T-cell (primary cell): ENCODE measurements around the gene KCNT1. TPM values are rescaled to one million over a fixed set of nuclear protein-coding genes. Genes with fewer than 3 reads are reported as not detected.

ENCODE experiments used
- ATAC-seq, 4 experiments: fragments of 200-7000 bp in 3 of 4; fragments of 150-1000 bp in 1 of 4; cut with Tn5 transposase; replicated peaks in 1 of 4; 1 replicate in 3 of 4; 2 replicates in 1 of 4; pipeline ENCODE4 v1.10.0; 2021; ENCODE audit warnings: moderate library complexity in 3 of 4, mild to moderate bottlenecking in 2 of 4, moderate number of reproducible peaks in 1 of 4
- CTCF ChIA-PET, 2 donors: fragments of 300-600 bp; sonication (Branson Sonifier 250); formaldehyde crosslinking; loops; one replicate each; lab custom pipeline; 2022; ENCODE audit warnings: antibody characterized with exemption in 2 of 2; lab: Charles Lee
- POLR2A ChIA-PET, 2 donors: fragments of 300-600 bp; sonication (Branson Sonifier 250); formaldehyde crosslinking; loops; one replicate each; lab custom pipeline; 2022; ENCODE audit warnings: antibody characterized with exemption in 2 of 2; lab: Charles Lee
- DNase-seq, 35 experiments: peaks; one replicate each; pipeline versions ENCODE4 v3.0.0 to v3.0.0-alpha.2; 2013 to 2023
- H3K27ac ChIP-seq: one replicate; pipeline ENCODE4 v1.5.1; 2013; ENCODE audit warnings: low read length
- H3K27me3 ChIP-seq, 2 experiments: replicated peaks in 1 of 2; 1 replicate in 1 of 2; 2 replicates in 1 of 2; pipeline versions ENCODE4 v1.6.1 to v1.7.0; 2013; ENCODE audit warnings: low read length in 1 of 2, mixed read lengths in 1 of 2; ENCODE audit not compliant: control insufficient read depth in 2 of 2, insufficient read depth in 2 of 2; ENCODE audit errors: extremely low read depth in 1 of 2
- H3K36me3 ChIP-seq, 2 donors: 1 replicate in 1 of 2; 2 replicates in 1 of 2; pipeline versions ENCODE4 v1.6.1 to v1.7.0; 2013; ENCODE audit warnings: low read length in 1 of 2; ENCODE audit not compliant: control insufficient read depth in 2 of 2, insufficient read depth in 1 of 2; ENCODE audit errors: extremely low read depth in 1 of 2
- H3K4me1 ChIP-seq, 2 experiments: 1 replicate in 1 of 2; 2 replicates in 1 of 2; pipeline versions ENCODE4 v1.6.1 to v1.7.0; 2013; ENCODE audit warnings: low read length in 2 of 2, mixed read lengths in 1 of 2; ENCODE audit not compliant: insufficient read depth in 2 of 2, control insufficient read depth in 1 of 2; ENCODE audit errors: extremely low read depth in 1 of 2
- H3K4me3 ChIP-seq, 2 donors: 1 replicate in 1 of 2; 2 replicates in 1 of 2; pipeline versions ENCODE4 v1.5.1 to v1.7.0; 2013; ENCODE audit warnings: mild to moderate bottlenecking in 2 of 2, low read length in 1 of 2, moderate library complexity in 1 of 2; ENCODE audit not compliant: control insufficient read depth in 1 of 2; ENCODE audit errors: extremely low read depth in 1 of 2
- H3K9me3 ChIP-seq: 2 replicates; pipeline ENCODE4 v1.7.0; 2013
- H3K27ac Mint-ChIP-seq, 2 donors: one replicate each; pipeline ENCODE4 v1.8.0; 2020 to 2021; ENCODE audit warnings: mild to moderate bottlenecking in 2 of 2, mixed read lengths in 2 of 2
- H3K27me3 Mint-ChIP-seq, 2 donors: one replicate each; pipeline ENCODE4 v1.8.0; 2021 to 2022; ENCODE audit warnings: mixed read lengths in 2 of 2
- H3K36me3 Mint-ChIP-seq: one replicate; pipeline ENCODE4 v1.8.0; 2021; ENCODE audit warnings: mixed read lengths
- H3K4me1 Mint-ChIP-seq, 3 donors: one replicate each; pipeline ENCODE4 v1.8.0; 2020 to 2022; ENCODE audit warnings: mixed read lengths in 3 of 3, mild to moderate bottlenecking in 1 of 3
- H3K4me3 Mint-ChIP-seq, 3 donors: one replicate each; pipeline ENCODE4 v1.8.0; 2020 to 2022; ENCODE audit warnings: mild to moderate bottlenecking in 3 of 3, mixed read lengths in 3 of 3, moderate library complexity in 3 of 3
- H3K9me3 Mint-ChIP-seq, 3 donors: one replicate each; pipeline ENCODE4 v1.8.0; 2020 to 2022; ENCODE audit warnings: mixed read lengths in 3 of 3
- WGBS: methylation state at CpG from one replicate; pipeline ENCODE4 v1.1.5; 2013; ENCODE audit warnings: missing lambda C conversion rate; ENCODE audit not compliant: insufficient coverage; 5-methylcytosine and 5-hydroxymethylcytosine counted together
- total RNA-seq, 35 experiments: library from RNA in 6 of 35; stranded (reverse) in 6 of 35; fragments of 120-200 nt in 1 of 35; gene quantifications; one replicate each; pipeline versions ENCODE4 v1.2.1 to v1.2.4 and lab custom pipeline; 2013 to 2026

KCNT1 gene
- total RNA-seq, 5 donors from 2014 or later (not counting 1 experiment from before 2014, with no cell fraction given): 0.07 to 0.54 (median 0.16) TPM; not detected in 2

GRCh38 chr9:135795391-135795790 lies 93.4 kb downstream of the KCNT1 start:
- no peak overlapping the region for H3K4me3 Mint-ChIP-seq
- no peak overlapping the region for H3K27ac ChIP-seq
- H3K27me3 ChIP-seq: peaks cover 0 to 14% of the 10 kb centered on the region in 2 experiments
- H3K36me3 ChIP-seq: no peaks in the 10 kb centered on the region
- no peaks in the 10 kb centered on the region for H3K9me3 Mint-ChIP-seq
- H3K4me1 Mint-ChIP-seq: no peaks in the 10 kb centered on the region
- no peak overlapping the region for H3K4me3 ChIP-seq
- no peak for DNase-seq
- H3K27me3 Mint-ChIP-seq: peaks cover 0 to 1% of the 10 kb centered on the region in 2 donors
- POLR2A ChIA-PET: no interaction called here
- no peaks in the 10 kb centered on the region for H3K4me1 ChIP-seq
- CTCF ChIA-PET: no interaction called here
- H3K9me3 ChIP-seq: no peaks in the 10 kb centered on the region
- no CpG with 5 or more reads among the region's 4 CpGs for WGBS
- no peak overlapping the region for H3K27ac Mint-ChIP-seq
- H3K36me3 Mint-ChIP-seq: no peaks in the 10 kb centered on the region
- ATAC-seq: no peak

GRCh38 chr9:135796784-135797485 lies 95.0 kb downstream of the KCNT1 start:
- Mint-ChIP-seq H3K27ac (no peak overlapping the region), H3K9me3 (no peaks in the 10 kb centered on the region), H3K27me3 (peaks cover 0 to 1% of the 10 kb centered on the region in 2 donors), H3K4me3 (no peak overlapping the region), H3K4me1 (no peaks in the 10 kb centered on the region), H3K36me3 (no peaks in the 10 kb centered on the region)
- no peaks in the 10 kb centered on the region for H3K36me3 ChIP-seq
- CTCF ChIA-PET: no interaction called here
- H3K9me3 ChIP-seq: no peaks in the 10 kb centered on the region
- POLR2A ChIA-PET: no interaction called here
- H3K4me1 ChIP-seq: no peaks in the 10 kb centered on the region
- DNase-seq: no peak
- no peak overlapping the region for H3K27ac ChIP-seq
- 81% methylated on average over 22 of the region's 22 CpGs for WGBS
- no peak for ATAC-seq
- no peak overlapping the region for H3K4me3 ChIP-seq
- peaks cover 0 to 14% of the 10 kb centered on the region in 2 experiments for H3K27me3 ChIP-seq

- ATAC-seq (no peak), DNase-seq (peak in 3 of 35 experiments; percentile 6 to 26 (median 10))
- ChIA-PET CTCF (no interaction called here), POLR2A (no interaction called here)
- Histone ChIP-seq H3K4me1 (no peaks in the 10 kb centered on the region), H3K9me3 (no peaks in the 10 kb centered on the region), H3K4me3 (no peak overlapping the region), H3K36me3 (no peaks in the 10 kb centered on the region), H3K27ac (no peak overlapping the region), H3K27me3 (peaks cover 0 to 14% of the 10 kb centered on the region in 2 experiments)
- H3K4me1 Mint-ChIP-seq: no peaks in the 10 kb centered on the region
- H3K4me3 Mint-ChIP-seq: no peak overlapping the region
- no peak overlapping the region for H3K27ac Mint-ChIP-seq
- WGBS: 52% methylated on average over 22 of the region's 24 CpGs
- H3K36me3 Mint-ChIP-seq: no peaks in the 10 kb centered on the region
- H3K27me3 Mint-ChIP-seq: peaks cover 0 to 1% of the 10 kb centered on the region in 2 donors
- no peaks in the 10 kb centered on the region for H3K9me3 Mint-ChIP-seq
Measured at GRCh38 chr9:135797507-135798262, 95.7 kb downstream of the KCNT1 start.

- Mint-ChIP-seq H3K27ac (no peak overlapping the region), H3K4me3 (no peak overlapping the region), H3K9me3 (no peaks in the 10 kb centered on the region), H3K27me3 (peaks cover 0 to 1% of the 10 kb centered on the region in 2 donors), H3K4me1 (no peaks in the 10 kb centered on the region), H3K36me3 (no peaks in the 10 kb centered on the region)
- no peaks in the 10 kb centered on the region for H3K9me3 ChIP-seq
- ChIA-PET POLR2A (no interaction called here), CTCF (no interaction called here)
- peaks cover 0 to 14% of the 10 kb centered on the region in 2 experiments for H3K27me3 ChIP-seq
- no peaks in the 10 kb centered on the region for H3K4me1 ChIP-seq
- WGBS: 83% methylated on average over 10 of the region's 10 CpGs
- ATAC-seq (no peak), DNase-seq (no peak)
- no peak overlapping the region for H3K27ac ChIP-seq
- H3K36me3 ChIP-seq: no peaks in the 10 kb centered on the region
- no peak overlapping the region for H3K4me3 ChIP-seq
Measured at GRCh38 chr9:135798263-135798585, 96.2 kb downstream of the KCNT1 start.

GRCh38 chr9:135799261-135799660 lies 97.3 kb downstream of the KCNT1 start:
- DNase-seq (no peak), ATAC-seq (no peak)
- H3K4me1 Mint-ChIP-seq: no peaks in the 10 kb centered on the region
- no peak overlapping the region for H3K4me3 Mint-ChIP-seq
- no peaks in the 10 kb centered on the region for H3K36me3 Mint-ChIP-seq
- ChIA-PET POLR2A (no interaction called here), CTCF (interaction anchor here in 1 of 2 donors (0.6 kb wide), 1 partner anchor 1859 kb away, joined by 3 read pairs; no protein-coding TSS in a partner anchor)
- no peak overlapping the region for H3K27ac Mint-ChIP-seq
- no peaks in the 10 kb centered on the region for H3K9me3 Mint-ChIP-seq
- no peak overlapping the region for H3K4me3 ChIP-seq
- H3K4me1 ChIP-seq: no peaks in the 10 kb centered on the region
- H3K27me3 Mint-ChIP-seq: peaks cover 0 to 1% of the 10 kb centered on the region in 2 donors
- H3K27me3 ChIP-seq: peaks cover 0 to 12% of the 10 kb centered on the region in 2 experiments
- 88% methylated on average over 5 of the region's 13 CpGs for WGBS
- H3K36me3 ChIP-seq: no peaks in the 10 kb centered on the region
- H3K27ac ChIP-seq: no peak overlapping the region
- H3K9me3 ChIP-seq: no peaks in the 10 kb centered on the region

- Histone ChIP-seq H3K9me3 (no peaks in the 10 kb centered on the region), H3K27me3 (peaks cover 0 to 12% of the 10 kb centered on the region in 2 experiments), H3K27ac (no peak overlapping the region), H3K4me1 (peaks cover 0 to 5% of the 10 kb centered on the region in 2 experiments), H3K4me3 (no peak overlapping the region), H3K36me3 (no peaks in the 10 kb centered on the region)
- DNase-seq (no peak), ATAC-seq (no peak)
- H3K36me3 Mint-ChIP-seq: no peaks in the 10 kb centered on the region
- CTCF ChIA-PET: no interaction called here
- H3K4me3 Mint-ChIP-seq: no peak overlapping the region
- POLR2A ChIA-PET: no interaction called here
- H3K9me3 Mint-ChIP-seq: no peaks in the 10 kb centered on the region
- peaks cover 0 to 1% of the 10 kb centered on the region in 2 donors for H3K27me3 Mint-ChIP-seq
- 93% methylated on average over 5 of the region's 6 CpGs for WGBS
- H3K4me1 Mint-ChIP-seq: peaks cover 4 to 8% (median 8%) of the 10 kb centered on the region in 3 donors
- H3K27ac Mint-ChIP-seq: no peak overlapping the region
Measured at GRCh38 chr9:135801070-135801469, 99.1 kb downstream of the KCNT1 start.
